ENCODE data around the gene GANC.
A peak's percentile ranks its signal among the peaks of the same experiment; 100 is the strongest.

GANC gene

DNA sequence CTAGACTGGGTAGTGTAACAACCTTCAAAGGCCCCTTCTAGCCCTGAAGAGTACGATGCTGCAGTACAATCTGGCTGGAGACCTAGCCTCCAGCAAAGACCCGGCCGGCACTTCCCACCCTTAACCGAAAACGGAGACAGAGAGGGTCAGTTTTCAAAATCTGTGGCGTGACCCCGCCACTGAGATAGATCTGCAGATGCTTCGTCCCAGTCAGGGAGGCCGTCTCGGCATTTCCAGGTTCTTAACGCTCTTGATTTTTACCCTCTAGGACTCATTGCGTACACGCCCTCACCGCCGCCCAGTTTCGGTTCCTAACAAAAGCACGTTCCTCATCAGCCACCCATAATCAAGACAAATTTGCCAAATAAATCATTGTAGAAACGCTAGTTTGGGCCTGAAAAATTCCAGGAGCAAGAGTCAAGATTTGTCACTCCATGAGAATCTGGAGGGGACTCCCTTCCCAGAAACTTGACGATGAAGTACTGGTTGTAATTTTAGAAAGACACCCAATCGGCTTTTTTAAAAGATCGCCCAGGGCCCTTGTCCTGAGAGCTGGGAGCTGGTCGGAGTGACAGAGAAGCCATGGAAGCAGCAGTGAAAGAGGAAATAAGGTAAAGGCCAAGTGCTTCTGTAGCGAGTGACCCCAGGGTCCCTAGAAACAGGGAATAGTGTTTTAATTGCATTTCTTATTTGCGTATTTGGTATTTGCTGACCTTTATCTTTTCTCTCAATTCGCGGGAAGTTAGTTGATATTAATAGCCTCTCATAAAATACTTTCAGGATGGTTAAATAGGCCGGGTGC is 1.1 kb downstream of the GANC start:
- TF ChIP-seq ZFX (IDR thresholded peaks at IDR 0.05) (peak; percentile 34; the same call in 1 of the 2 replicates), CTCF (conservative IDR thresholded peaks at IDR 0.05) (no peak)
- H3K27ac ChIP-seq: peak overlapping the region; percentile 93

DNA sequence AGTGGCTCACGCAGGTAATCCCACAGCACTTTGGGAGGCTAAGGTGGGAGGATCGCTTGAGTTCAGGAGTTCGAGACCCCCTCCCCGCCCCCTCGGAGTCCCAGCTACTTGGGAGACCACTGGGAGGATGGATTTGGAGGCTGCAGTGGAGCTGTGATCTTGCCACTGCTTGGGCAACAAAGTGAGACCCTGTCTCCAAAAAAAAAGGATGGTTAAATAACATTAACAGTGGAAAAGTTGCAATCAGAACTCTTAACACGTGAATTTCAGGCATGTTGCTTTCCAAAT is 1.6 kb downstream of the GANC start:
- peak overlapping the region; percentile 93 for H3K27ac ChIP-seq
- TF ChIP-seq CTCF (conservative IDR thresholded peaks at IDR 0.05): no peak
- no peak for TF ChIP-seq ZFX (IDR thresholded peaks at IDR 0.05)

GRCh38 chr15:42275780-42276391 is 2.9 kb downstream of the GANC start:
- no peak for TF ChIP-seq CTCF (conservative IDR thresholded peaks at IDR 0.05)
- no peak for TF ChIP-seq ZFX (IDR thresholded peaks at IDR 0.05)
- no peak overlapping the region for H3K27ac ChIP-seq

DNA sequence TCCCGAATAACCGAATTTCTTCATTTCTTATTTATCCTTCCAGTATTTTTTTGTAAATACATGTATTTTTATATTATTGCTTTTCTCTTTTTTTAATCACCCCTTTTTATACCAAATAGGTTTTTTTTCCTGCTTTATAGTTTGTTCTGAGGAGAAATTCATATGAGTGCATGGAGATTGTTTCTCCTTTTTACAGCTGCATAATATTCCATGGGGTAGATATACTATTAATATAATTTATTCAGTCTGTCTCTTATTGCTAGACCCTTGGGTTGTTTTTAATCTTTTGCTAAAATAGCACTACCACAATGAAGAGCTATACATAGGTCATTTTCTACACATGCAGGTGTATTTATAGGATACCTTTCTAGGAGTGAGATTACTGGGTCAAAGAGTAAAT is 3.8 kb downstream of the GANC start:
- no peak for TF ChIP-seq ZFX (IDR thresholded peaks at IDR 0.05)
- no peak for TF ChIP-seq CTCF (conservative IDR thresholded peaks at IDR 0.05)
- H3K27ac ChIP-seq: no peak overlapping the region

GRCh38 chr15:42279234-42279723 is 6.3 kb downstream of the GANC start:
- H3K27ac ChIP-seq: no peak overlapping the region
- TF ChIP-seq ZFX (IDR thresholded peaks at IDR 0.05): no peak
- no peak for TF ChIP-seq CTCF (conservative IDR thresholded peaks at IDR 0.05)

GRCh38 chr15:42282344-42282743 is 9.3 kb downstream of the GANC start:
- TF ChIP-seq CTCF (conservative IDR thresholded peaks at IDR 0.05) (no peak), ZFX (IDR thresholded peaks at IDR 0.05) (no peak)
- peak overlapping the region; percentile 52; the same call in 1 of the 2 replicates for H3K27ac ChIP-seq

GRCh38 chr15:42282926-42283325 is 9.9 kb downstream of the GANC start:
- peak overlapping the region; percentile 52; the same call in 1 of the 2 replicates for H3K27ac ChIP-seq
- TF ChIP-seq CTCF (conservative IDR thresholded peaks at IDR 0.05) (no peak), ZFX (IDR thresholded peaks at IDR 0.05) (no peak)
